Measurements from ENCODE around the gene ZSCAN5B.

The ZSCAN5B gene

GRCh38 chr19:56147307-56147706 lies 50.3 kb downstream of the ZSCAN5B start:
- in situ Hi-C loops (cut with MboI; ENCODE audit: low sequenced_read_pairs): no loop called here

GRCh38 chr19:56146904-56147303 lies 50.7 kb downstream of the ZSCAN5B start:
- in situ Hi-C loops (cut with MboI; ENCODE audit: low sequenced_read_pairs): no loop called here

- in situ Hi-C loops (cut with MboI; ENCODE audit: low sequenced_read_pairs): no loop called here
Observed at GRCh38 chr19:56145698-56146097, 51.9 kb downstream of the ZSCAN5B start.

- in situ Hi-C loops (cut with MboI; ENCODE audit: low sequenced_read_pairs): no loop called here
Observed at GRCh38 chr19:56144831-56145230, 52.8 kb downstream of the ZSCAN5B start.

- in situ Hi-C loops (cut with MboI; ENCODE audit: low sequenced_read_pairs): no loop called here
Observed at GRCh38 chr19:56144376-56144775, 53.2 kb downstream of the ZSCAN5B start.

- in situ Hi-C loops (cut with MboI; ENCODE audit: low sequenced_read_pairs): no loop called here
Observed at GRCh38 chr19:56142897-56143434, 54.6 kb downstream of the ZSCAN5B start.

GRCh38 chr19:56142087-56142787 lies 55.3 kb downstream of the ZSCAN5B start:
- in situ Hi-C loops (cut with MboI; ENCODE audit: low sequenced_read_pairs): no loop called here

- in situ Hi-C loops (cut with MboI; ENCODE audit: low sequenced_read_pairs): no loop called here
Observed at GRCh38 chr19:56141417-56141993, 56.1 kb downstream of the ZSCAN5B start.

GRCh38 chr19:56140583-56141416 lies 56.8 kb downstream of the ZSCAN5B start, which contains the start of gene ZNF444:
Gene ZNF444 (plus strand): TSS chr19:56141287. CDS start chr19:56146912, 5,625 bp downstream.
- in situ Hi-C loops (cut with MboI; ENCODE audit: low sequenced_read_pairs): no loop called here

- in situ Hi-C loops (cut with MboI; ENCODE audit: low sequenced_read_pairs): no loop called here
Observed at GRCh38 chr19:56139847-56140582, 57.6 kb downstream of the ZSCAN5B start.

Data from HL-60/S4 treated with retinoic acid at 250 ng/mL for 4 days and 3 days (cell line).